IMR-90 (cell line): ENCODE results near the gene LIN28A. TPM values are rescaled to one million over a fixed set of nuclear protein-coding genes. Genes with fewer than 3 reads are reported as not detected.
A peak's percentile ranks its signal among the peaks of the same experiment; 100 is the strongest.

Experiments used
- ATAC-seq: fragments of 200-7000 bp; cut with Tn5 transposase; 2 replicates; pipeline ENCODE4 v1.9.1; 2020; ENCODE audit warnings: low read depth, mild to moderate bottlenecking, moderate library complexity
- BruUV-seq: library from RNA; stranded (reverse); fragments of 400-500 nt; replicated peaks from 2 replicates; lab custom pipeline; 2021; lab: Mats Ljungman, UMichigan
- CTCF ChIA-PET: fragments of 300-600 bp; formaldehyde crosslinking; extraction: SDS; loops from one replicate; lab custom pipeline; 2021; ENCODE audit warnings: antibody characterized with exemption; lab: Yijun Ruan, JAX
- POLR2A ChIA-PET: fragments of 300-600 bp; sonication (Branson Sonifier 250); formaldehyde crosslinking; loops from one replicate; lab custom pipeline; 2022; ENCODE audit warnings: antibody characterized with exemption; ENCODE audit not compliant: unreplicated experiment; lab: Charles Lee
- DNase-seq: peaks from one replicate; pipeline ENCODE4 v3.0.0; 2013
- H2AFZ ChIP-seq: replicated peaks from 2 replicates; pipeline ENCODE3; 2013; ENCODE audit warnings: low read length, mild to moderate bottlenecking; ENCODE audit not compliant: poor library complexity
- H2AK5ac ChIP-seq: 2 replicates; pipeline ENCODE4 v1.6.1; 2013; ENCODE audit warnings: low read depth, low read length, inconsistent platforms
- H2AK9ac ChIP-seq: replicated peaks from 2 replicates; pipeline ENCODE3; 2013; ENCODE audit warnings: mild to moderate bottlenecking, low read depth, low read length, moderate library complexity; ENCODE audit not compliant: poor library complexity
- H2BK120ac ChIP-seq: 2 replicates; pipeline ENCODE4 v1.6.1; 2013; ENCODE audit warnings: low read depth, low read length, inconsistent platforms
- H2BK15ac ChIP-seq: 3 replicates; pipeline ENCODE4 v1.6.1; 2013; ENCODE audit warnings: low read depth, low read length, inconsistent platforms
- H2BK20ac ChIP-seq: 2 replicates; pipeline ENCODE4 v1.6.1; 2013; ENCODE audit warnings: low read depth, mild to moderate bottlenecking, inconsistent platforms, low read length, moderate library complexity
- H2BK5ac ChIP-seq: 2 replicates; pipeline ENCODE4 v1.6.1; 2013; ENCODE audit warnings: mild to moderate bottlenecking, low read depth, low read length, inconsistent platforms; ENCODE audit not compliant: poor library complexity, severe bottlenecking
- H3K14ac ChIP-seq: replicated peaks from 2 replicates; pipeline ENCODE4 v1.6.1; 2013; ENCODE audit warnings: low read depth, low read length, inconsistent platforms
- H3K18ac ChIP-seq: 2 replicates; pipeline ENCODE4 v1.6.1; 2013; ENCODE audit warnings: low read depth, low read length, control low read depth
- H3K23ac ChIP-seq: 2 replicates; pipeline ENCODE4 v1.6.1; 2013; ENCODE audit warnings: low read depth, low read length, inconsistent platforms
- H3K27ac ChIP-seq: 2 replicates; pipeline ENCODE4 v1.5.1; 2013; ENCODE audit warnings: mild to moderate bottlenecking, control low read depth, low read length; ENCODE audit not compliant: insufficient read depth
- H3K27me3 ChIP-seq: 2 replicates; pipeline ENCODE4 v1.6.1; 2013; ENCODE audit warnings: low read length; ENCODE audit not compliant: control insufficient read depth, insufficient read depth
- H3K36me3 ChIP-seq: 2 replicates; pipeline ENCODE4 v1.6.1; 2013; ENCODE audit warnings: low read length, mixed read lengths; ENCODE audit not compliant: control insufficient read depth, insufficient read depth
- H3K4ac ChIP-seq: 2 replicates; pipeline ENCODE4 v1.6.1; 2013; ENCODE audit warnings: low read depth, low read length, inconsistent platforms
- H3K4me1 ChIP-seq: 2 replicates; pipeline ENCODE4 v1.6.1; 2013; ENCODE audit warnings: low read length, mixed read lengths; ENCODE audit not compliant: control insufficient read depth, insufficient read depth
- H3K4me2 ChIP-seq: 2 replicates; pipeline ENCODE4 v1.6.1; 2013; ENCODE audit warnings: low read depth, mild to moderate bottlenecking, control low read depth, low read length, moderate library complexity
- H3K4me3 ChIP-seq: 2 replicates; pipeline ENCODE4 v1.5.1; 2013; ENCODE audit warnings: low read depth, mild to moderate bottlenecking, control low read depth, low read length, moderate library complexity; ENCODE audit not compliant: insufficient read depth
- H3K56ac ChIP-seq: 2 replicates; pipeline ENCODE4 v1.6.1; 2013; ENCODE audit warnings: low read length, inconsistent platforms; ENCODE audit not compliant: insufficient read depth; ENCODE audit errors: extremely low read depth
- H3K79me1 ChIP-seq, 2 experiments: 2 replicates each; pipeline ENCODE4 v1.6.1; 2013; ENCODE audit warnings: low read length in 2 of 2, inconsistent platforms in 1 of 2, low read depth in 1 of 2
- H3K9ac ChIP-seq: 2 replicates; pipeline ENCODE4 v1.6.1; 2013; ENCODE audit warnings: low read depth, low read length, control low read depth
- H3K9me1 ChIP-seq: 2 replicates; pipeline ENCODE4 v1.6.1; 2013; ENCODE audit warnings: low read length, inconsistent platforms; ENCODE audit not compliant: insufficient read depth
- H3K9me3 ChIP-seq: 2 replicates; pipeline ENCODE4 v1.6.1; 2013; ENCODE audit warnings: low read length; ENCODE audit not compliant: control insufficient read depth, insufficient read depth
- H4K20me1 ChIP-seq: 2 replicates; pipeline ENCODE4 v1.6.1; 2013; ENCODE audit warnings: low read length, inconsistent platforms; ENCODE audit not compliant: insufficient read depth
- H4K5ac ChIP-seq: 2 replicates; pipeline ENCODE4 v1.6.1; 2013; ENCODE audit warnings: mild to moderate bottlenecking, low read depth, low read length, control low read depth
- H4K8ac ChIP-seq, 2 experiments: 2 replicates each; pipeline ENCODE4 v1.6.1; 2013; ENCODE audit warnings: low read depth in 2 of 2, low read length in 2 of 2, control low read depth in 1 of 2, inconsistent platforms in 1 of 2
- H4K91ac ChIP-seq: 2 replicates; pipeline ENCODE4 v1.6.1; 2013; ENCODE audit warnings: low read depth, low read length, inconsistent platforms; ENCODE audit not compliant: insufficient read depth
- CEBPB ChIP-seq: IDR thresholded peaks from 2 replicates; pipeline ENCODE4 v1.6.1; 2012; ENCODE audit warnings: low read depth, low read length, improper control_type of control experiment
- CTCF ChIP-seq: conservative IDR thresholded peaks from 2 replicates; pipeline ENCODE4 v1.5.1; 2012; ENCODE audit warnings: mild to moderate bottlenecking, low read depth, low read length, improper control_type of control experiment
- FOS ChIP-seq: fragments of 150-350 bp; IDR thresholded peaks from 2 replicates; pipeline ENCODE4 v1.6.1; 2016; ENCODE audit warnings: low read depth, low read length
- MAZ ChIP-seq: IDR thresholded peaks from 2 replicates; pipeline ENCODE4 v1.6.1; 2012; ENCODE audit warnings: low read depth, mild to moderate bottlenecking, low read length, improper control_type of control experiment, moderate library complexity, borderline replicate concordance
- RFX5 ChIP-seq: IDR thresholded peaks from 2 replicates; pipeline ENCODE4 v1.8.0; 2012; ENCODE audit warnings: low read depth, mild to moderate bottlenecking, low read length, moderate library complexity
- WGBS, 2 experiments: methylation state at CpG; one replicate each; pipeline versions ENCODE4 v1.1.5 to v1.1.7; 2013; ENCODE audit warnings: missing lambda C conversion rate in 2 of 2; ENCODE audit not compliant: insufficient read length in 1 of 2; ENCODE audit errors: extremely low coverage in 2 of 2; 5-methylcytosine and 5-hydroxymethylcytosine counted together
- dilution Hi-C: fragments of 300-500 bp; cut with HindIII; formaldehyde crosslinking; loops from one replicate; pipeline ENCODE4 v1.14.3; 2018; ENCODE audit warnings: low sequenced_read_pairs; ENCODE audit not compliant: unreplicated experiment
- in situ Hi-C: fragments of 300-500 bp; cut with MboI; formaldehyde crosslinking; loops from 3 replicates; pipeline ENCODE4 v1.14.3; 2019; ENCODE audit warnings: low sequenced_read_pairs, inconsistent platforms, mixed read lengths
- intact Hi-C: fragments of 100-400 bp; cut with micrococcal nuclease; formaldehyde crosslinking; loops from 2 replicates; pipeline ENCODE4 v1.10.0; 2022
- polyA plus RNA-seq, 3 experiments: library from polyadenylated mRNA; depleted of rRNA; stranded (reverse); fragments of >200 nt; gene quantifications; 2 replicates each; pipeline ENCODE4 v1.2.3, GENCODE V29; 2012; ENCODE audit warnings: low replicate concordance in 1 of 3
- total RNA-seq: library from RNA; depleted of rRNA; stranded (reverse); fragments of >200 nt; gene quantifications from 2 replicates; pipeline ENCODE4 v1.2.3, GENCODE V29; 2012

LIN28A gene
- total and polyA plus RNA-seq, 2 of the 4 experiments (the other 2 are of a cell fraction) = not detected

GRCh38 chr1:26378088-26378878, 32.3 kb upstream of the LIN28A start:
- Histone ChIP-seq H2AK9ac (peak overlapping the region; percentile 48), H2BK15ac (peak overlapping the region; percentile 90; the same call in 2 of the 3 replicates), H3K27ac (peak overlapping the region; percentile 95), H3K36me3 (no peaks in the 10 kb centered on the region), H2BK20ac (peak overlapping the region; percentile 88), H3K4me1 (peaks cover 10% of the 10 kb centered on the region), H4K5ac (peak overlapping the region; percentile 87), H4K8ac (peak overlapping the region; percentile 35 to 78; a peak in 3 of 4 replicates), H3K4me3 (no peak overlapping the region), H2BK5ac (peak overlapping the region; percentile 94), H3K9ac (peak overlapping the region; percentile 38; the same call in 1 of the 2 replicates), H4K20me1 (no peaks in the 10 kb centered on the region), H2BK120ac (peak overlapping the region; percentile 97), H3K4me2 (peak overlapping the region; percentile 58), H3K27me3 (no peaks in the 10 kb centered on the region), H3K9me1 (peaks cover 7% of the 10 kb centered on the region), H3K9me3 (no peaks in the 10 kb centered on the region), H2AK5ac (peak overlapping the region; percentile 83), H3K4ac (peak overlapping the region; percentile 96), H4K91ac (peak overlapping the region; percentile 94), H3K79me1 (no peaks in the 10 kb centered on the region), H2AFZ (peak overlapping the region; percentile 92), H3K23ac (peak overlapping the region; percentile 70), H3K14ac (peak overlapping the region; percentile 77), H3K18ac (peak overlapping the region; percentile 96), H3K56ac (peak overlapping the region; percentile 46)
- 0 out of 2 replicates have a peak, but pooled peaks have one; percentile 31 for TF ChIP-seq RFX5
- TF ChIP-seq CTCF = no peak
- peak; percentile 97 for TF ChIP-seq CEBPB
- peak; percentile 90 for TF ChIP-seq MAZ
- TF ChIP-seq FOS = peak; percentile 88
- ATAC-seq = peak; percentile 96
- intact Hi-C loops (no loop called here), in situ Hi-C loops (no loop called here), dilution Hi-C loops (no loop called here)
- ChIA-PET POLR2A (interaction anchor here (0.5 kb wide), 1 partner anchor 164 kb away, joined by 3 read pairs; no protein-coding TSS in a partner anchor), CTCF (interaction anchor here (0.7 to 1.8 kb wide), 7 partner anchors 11 to 275 kb away, joined by 3 to 9 read pairs (median 4); no protein-coding TSS in a partner anchor)
- no CpG with 5 or more reads among the region's 5 CpGs for WGBS, 2 experiments
- peak; percentile 98 for DNase-seq
- BruUV-seq = no TSS peak
